Measurements from ENCODE around the gene DUSP11. TPM values are rescaled to one million over a fixed set of nuclear protein-coding genes. Genes with fewer than 3 reads are reported as not detected.
"Not testable (repeated sequence)": the region's sequence is repeated elsewhere in the genome, so short reads cannot be mapped to it uniquely, and the experiment has no call there.

DUSP11 gene
- total RNA-seq, 3 donors from 2014 or later: 18.5 to 22.5 (median 21.0) TPM

GRCh38 chr2:73718421-73718820, 61.5 kb downstream of the DUSP11 start:
- intact Hi-C loops (cut with DNase I, micrococcal nuclease): no loop called here
- TF ChIP-seq CTCF (IDR thresholded peaks at IDR 0.05): no peak
- no peak for ATAC-seq

DNA sequence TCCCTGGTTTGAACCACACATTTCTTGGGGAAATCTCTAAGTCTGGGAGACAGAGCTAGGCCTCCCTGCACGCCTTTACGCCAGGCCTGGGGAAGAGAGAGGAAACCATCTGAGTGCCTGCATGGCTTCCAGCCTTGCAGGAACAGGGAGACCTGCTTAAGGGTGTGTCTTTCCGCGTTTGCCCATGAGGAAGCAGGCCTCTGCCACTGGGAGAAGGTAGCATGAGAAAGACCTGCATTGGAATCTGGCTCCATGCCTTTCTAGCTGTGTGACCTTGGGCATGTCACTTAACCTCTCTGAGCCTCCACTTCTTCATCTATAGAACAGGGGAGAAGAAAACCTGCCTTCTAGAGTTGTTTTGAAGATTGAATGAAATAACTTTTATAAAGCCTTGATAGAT, 62.2 kb downstream of the DUSP11 start:
- intact Hi-C loops (cut with DNase I, micrococcal nuclease); H3K4me3 ChIP-seq; H3K36me3 ChIP-seq (ENCODE audit: low read depth); H3K9me3 ChIP-seq; DNase-seq; H3K4me1 ChIP-seq (ENCODE audit: low read depth): not testable (repeated sequence)
- ATAC-seq: peak; percentile 56

More at GRCh38 chr2:73718421-73718820, 61.5 kb downstream of the DUSP11 start:
- Histone ChIP-seq H3K4me1 (ENCODE audit: low read depth) (no peaks in the 10 kb centered on the region), H3K36me3 (ENCODE audit: low read depth) (no peaks in the 10 kb centered on the region), H3K9me3 (no peaks in the 10 kb centered on the region), H3K4me3 (no peak overlapping the region)
- no peak for DNase-seq

DNA sequence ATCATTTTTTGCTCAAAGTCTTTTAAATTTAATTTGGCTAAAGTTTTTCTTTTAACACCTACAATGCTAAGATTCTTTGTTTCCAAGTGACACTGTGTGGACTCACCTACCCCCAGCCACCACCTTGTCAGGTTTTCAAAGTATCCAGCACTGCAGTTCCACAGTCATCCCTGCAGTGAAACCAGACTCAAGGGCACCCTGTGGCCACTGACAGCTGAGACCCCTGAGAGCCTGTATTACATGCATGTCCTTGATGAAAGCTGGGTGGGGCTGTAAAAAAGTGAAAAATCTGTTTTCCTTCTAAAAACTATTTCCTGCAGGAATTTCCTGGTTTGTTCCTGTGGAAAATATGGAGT, 62.7 kb downstream of the DUSP11 start:
- no peak for TF ChIP-seq CTCF (IDR thresholded peaks at IDR 0.05)
- ATAC-seq: peak; percentile 10
- intact Hi-C loops (cut with DNase I, micrococcal nuclease): no loop called here

DNA sequence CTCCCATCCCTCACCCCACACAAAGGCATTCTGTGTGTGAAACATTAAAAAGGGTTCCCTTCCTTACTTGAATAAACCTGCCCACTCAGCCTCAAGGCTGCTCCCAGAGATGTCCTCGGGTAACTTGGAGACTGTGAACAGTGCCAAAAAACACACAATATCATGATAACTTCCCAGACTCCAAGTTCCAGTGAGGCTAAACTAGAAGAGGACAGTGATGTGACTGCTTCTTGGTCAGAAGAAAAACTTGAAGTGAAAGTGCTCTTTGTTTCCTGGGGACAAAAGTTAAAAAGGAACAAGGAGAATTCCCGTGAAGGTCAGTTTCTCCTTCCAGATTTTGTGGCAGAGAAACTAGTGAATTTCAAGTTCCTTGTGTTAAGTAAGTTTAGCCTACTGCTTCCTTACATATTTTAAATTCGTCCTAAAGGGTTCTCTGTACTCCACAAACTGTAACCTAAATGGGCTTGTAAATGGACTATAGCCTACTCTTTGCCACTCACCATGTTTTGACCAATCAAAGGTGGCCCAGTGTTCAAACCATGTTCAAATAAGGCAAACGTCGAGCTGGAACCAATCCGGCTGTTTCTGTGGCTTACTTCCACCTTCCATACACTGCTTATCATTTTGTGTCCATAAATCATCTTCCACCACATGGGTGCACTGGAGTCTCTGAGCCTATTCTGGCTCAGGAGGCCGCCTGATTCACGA, 63.2 kb downstream of the DUSP11 start:
- ATAC-seq (peak; percentile 97), DNase-seq (peak in 1 of 3 donors; percentile 63)
- Histone ChIP-seq H3K4me3 (no peak overlapping the region), H3K36me3 (ENCODE audit: low read depth) (no peaks in the 10 kb centered on the region), H3K9me3 (no peaks in the 10 kb centered on the region), H3K4me1 (ENCODE audit: low read depth) (no peaks in the 10 kb centered on the region)
- intact Hi-C loops (cut with DNase I, micrococcal nuclease): no loop called here
- TF ChIP-seq CTCF (IDR thresholded peaks at IDR 0.05): no peak

More for the DNA sequence above, 62.7 kb downstream of the DUSP11 start:
- Histone ChIP-seq H3K36me3 (ENCODE audit: low read depth) (no peaks in the 10 kb centered on the region), H3K4me1 (ENCODE audit: low read depth) (no peaks in the 10 kb centered on the region), H3K9me3 (no peaks in the 10 kb centered on the region), H3K4me3 (no peak overlapping the region)
- DNase-seq: no peak

DNA sequence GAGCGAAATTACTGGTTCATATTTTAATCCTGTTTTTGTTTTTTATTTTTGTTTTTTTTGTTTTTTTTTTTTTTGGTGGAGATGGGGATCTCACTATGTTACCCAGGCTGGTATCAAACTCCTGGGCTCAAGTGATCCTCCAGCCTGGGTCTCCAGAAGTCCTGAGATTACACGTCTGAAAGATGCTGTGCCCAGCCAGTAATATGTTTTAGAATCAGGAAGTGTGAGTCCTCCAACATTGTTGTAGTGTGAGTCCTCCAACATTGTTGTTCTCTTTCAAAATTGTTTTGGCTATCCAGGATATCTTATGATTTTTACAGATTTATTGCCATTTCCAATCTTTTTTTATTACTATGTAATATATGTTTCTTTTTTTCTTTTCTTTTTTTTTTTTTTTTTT, 65.8 kb downstream of the DUSP11 start:
- TF ChIP-seq CTCF (IDR thresholded peaks at IDR 0.05): no peak
- Histone ChIP-seq H3K4me1 (ENCODE audit: low read depth) (no peaks in the 10 kb centered on the region), H3K36me3 (ENCODE audit: low read depth) (no peaks in the 10 kb centered on the region), H3K4me3 (no peak overlapping the region), H3K9me3 (no peaks in the 10 kb centered on the region)
- intact Hi-C loops (cut with DNase I, micrococcal nuclease): no loop called here
- DNase-seq (no peak), ATAC-seq (no peak)

Other genes starting within 250 kb of the DUSP11 start
- under 1 TPM in 1 of 3 donors, not detected in 2; 0.52 TPM for gene NAT8, start 137.7 kb downstream of the DUSP11 start, total RNA-seq
- 10 to 100 TPM; 22.3 to 33.5 (median 23.9) TPM for gene TPRKB, start 42.8 kb downstream of the DUSP11 start, total RNA-seq
- gene C2orf78, start 4.1 kb upstream of the DUSP11 start, total RNA-seq: not detected
- 10 to 100 TPM; 38.9 to 47.0 (median 42.5) TPM for gene STAMBP, start 48.9 kb upstream of the DUSP11 start, total RNA-seq
- 1,000 to 10,000 TPM in 1 of 3 donors, 100 to 1,000 TPM in 1, 10 to 100 TPM in 1; 53.1 to 3,506 (median 391) TPM for gene ACTG2, start 112.9 kb upstream of the DUSP11 start, total RNA-seq
- gene DGUOK, start 146.8 kb upstream of the DUSP11 start, total RNA-seq: 10 to 100 TPM; 36.5 to 61.3 (median 57.8) TPM
- gene TET3, start 204.8 kb upstream of the DUSP11 start, total RNA-seq: 10 to 100 TPM; 16.6 to 28.7 (median 21.9) TPM

Data from mucosa of descending colon (tissue), 3 donors.